HCT116 (cell line): Measurements from ENCODE around the gene NKAIN4. TPM values are rescaled to one million over a fixed set of nuclear protein-coding genes. Genes with fewer than 3 reads are reported as not detected.

ENCODE experiments used
- ATAC-seq: fragments of 200-7000 bp; cut with Tn5 transposase; 2 replicates; pipeline ENCODE4 v1.9.1; 2020; ENCODE audit warnings: mild to moderate bottlenecking, moderate library complexity
- BruUV-seq: library from RNA; stranded (reverse); fragments of 400-500 nt; replicated peaks from 2 replicates; lab custom pipeline; 2021; lab: Mats Ljungman, UMichigan
- CTCF ChIA-PET: fragments of 300-600 bp; sonication (Branson Sonifier 250); formaldehyde crosslinking; loops from one replicate; lab custom pipeline; 2021; ENCODE audit warnings: antibody characterized with exemption; lab: Charles Lee
- POLR2A ChIA-PET: fragments of 300-600, 350-600 bp; sonication (Branson Sonifier 250); formaldehyde crosslinking; loops from one replicate; lab custom pipeline; 2021; ENCODE audit warnings: antibody characterized with exemption; lab: Charles Lee
- RAD21 ChIA-PET, 2 experiments: fragments of 300-600 bp; sonication (Branson Sonifier 250); formaldehyde crosslinking; loops; one replicate each; lab custom pipeline; 2023; ENCODE audit warnings: low total read pairs in 2 of 2; ENCODE audit not compliant: uncharacterized antibody in 2 of 2, unreplicated experiment in 2 of 2, low non-redundant PET in 1 of 2; lab: Charles Lee
- DNase-seq: peaks from one replicate; pipeline ENCODE4 v3.0.0-alpha.2; 2010; ENCODE audit warnings: low read depth, low spot score
- H2AFZ ChIP-seq: fragments of 200-600 bp; shearing (Covaris generic), sonication (generic); 2 replicates; pipeline ENCODE4 v1.6.1; 2017; ENCODE audit warnings: low read depth, mixed run types, mixed read lengths, antibody characterized with exemption, low read length; ENCODE audit not compliant: poor library complexity, severe bottlenecking
- H3K27ac ChIP-seq: 2 replicates; pipeline ENCODE4 v1.5.1; 2012; ENCODE audit warnings: low read depth, low read length
- H3K27me3 ChIP-seq: fragments of 200-600 bp; sonication (generic); 2 replicates; pipeline ENCODE4 v1.6.1; 2016; ENCODE audit warnings: mixed run types, low read length, mixed read lengths; ENCODE audit not compliant: insufficient read depth
- H3K36me3 ChIP-seq, 2 experiments: fragments of 200-500 bp in 1 of 2; fragments of 200-600 bp in 1 of 2; sonication (Bioruptor generic) in 1 of 2; sonication (generic) in 1 of 2; 2 replicates each; pipeline versions ENCODE4 v1.5.1 to v1.6.1; 2014 to 2016; ENCODE audit warnings: low read length in 2 of 2, inconsistent platforms in 1 of 2, mixed read lengths in 1 of 2, mixed run types in 1 of 2; ENCODE audit not compliant: insufficient read depth in 2 of 2, control insufficient read depth in 1 of 2
- H3K4me1 ChIP-seq, 2 experiments: fragments of 200-600 bp in 1 of 2; sonication (generic) in 1 of 2; 2 replicates each; pipeline versions ENCODE4 v1.5.1 to v1.6.1; 2012 to 2017; ENCODE audit warnings: low read length in 2 of 2, inconsistent platforms in 1 of 2, mild to moderate bottlenecking in 1 of 2, mixed read lengths in 1 of 2, mixed run types in 1 of 2, moderate library complexity in 1 of 2; ENCODE audit not compliant: insufficient read depth in 2 of 2, control insufficient read depth in 1 of 2
- H3K4me2 ChIP-seq: fragments of 200-600 bp; sonication (generic); 2 replicates; pipeline ENCODE4 v1.6.1; 2017; ENCODE audit warnings: mixed run types, low read length, mixed read lengths
- H3K4me3 ChIP-seq, 2 experiments: fragments of 200-600 bp in 1 of 2; sonication (generic) in 1 of 2; replicated peaks in 1 of 2; 2 replicates each; pipeline ENCODE4 v1.5.1; 2011 to 2016; ENCODE audit warnings: low read length in 2 of 2, control low read depth in 1 of 2, low read depth in 1 of 2, mild to moderate bottlenecking in 1 of 2, mixed read lengths in 1 of 2, mixed run types in 1 of 2
- H3K79me2 ChIP-seq: fragments of 200-600 bp; sonication (generic); 2 replicates; pipeline ENCODE4 v1.6.1; 2017; ENCODE audit warnings: mild to moderate bottlenecking, mixed run types, low read length, moderate library complexity, mixed read lengths; ENCODE audit not compliant: insufficient read depth
- H3K9ac ChIP-seq: fragments of 200-600 bp; sonication (generic); 2 replicates; pipeline ENCODE4 v1.6.1; 2016; ENCODE audit warnings: low read length, mixed read lengths
- H3K9me2 ChIP-seq: fragments of 200-600 bp; sonication (generic), shearing (Covaris generic); 2 replicates; pipeline ENCODE4 v1.6.1; 2017; ENCODE audit warnings: mixed run types, mild to moderate bottlenecking, moderate library complexity; ENCODE audit not compliant: insufficient read depth
- H3K9me3 ChIP-seq, 2 experiments: fragments of 200-500 bp in 1 of 2; fragments of 200-600 bp in 1 of 2; sonication (Bioruptor generic) in 1 of 2; sonication (generic) in 1 of 2; 2 replicates each; pipeline ENCODE4 v1.6.1; 2014 to 2017; ENCODE audit warnings: low read length in 2 of 2, mixed read lengths in 2 of 2, inconsistent platforms in 1 of 2, low read depth in 1 of 2, mild to moderate bottlenecking in 1 of 2, mixed run types in 1 of 2, moderate library complexity in 1 of 2; ENCODE audit not compliant: control insufficient read depth in 1 of 2, insufficient read depth in 1 of 2
- H4K20me1 ChIP-seq: fragments of 200-600 bp; sonication (generic), shearing (Covaris generic); 2 replicates; pipeline ENCODE4 v1.6.1; 2017; ENCODE audit warnings: mixed run types, mild to moderate bottlenecking, moderate library complexity; ENCODE audit not compliant: insufficient read depth
- RAD21 ChIP-seq: IDR thresholded peaks from 2 replicates; pipeline ENCODE4 v1.6.1; 2012; ENCODE audit warnings: low read depth, mild to moderate bottlenecking
- SIN3A ChIP-seq: IDR thresholded peaks from 2 replicates; pipeline ENCODE4 v1.6.1; 2012; ENCODE audit warnings: low read depth
- YY1 ChIP-seq: IDR thresholded peaks from 2 replicates; pipeline ENCODE4 v1.6.1; 2011; ENCODE audit warnings: low read length, low read depth, moderate library complexity, mild to moderate bottlenecking; ENCODE audit not compliant: insufficient replicate concordance; ENCODE audit errors: extremely low read depth
- intact Hi-C: fragments of 100-400 bp; cut with micrococcal nuclease; formaldehyde crosslinking; loops from 2 replicates; pipeline ENCODE4 v1.10.0; 2022
- total RNA-seq: library from RNA; stranded (reverse); gene quantifications from one replicate; pipeline ENCODE4 v1.2.1, GENCODE V29; 2021; ENCODE audit not compliant: unreplicated experiment
- TF ChIP-seq, protein P1 (sequence below): IDR thresholded peaks from 2 replicates; pipeline ENCODE4 v1.6.1; 2011; ENCODE audit warnings: mild to moderate bottlenecking, low read length, moderate library complexity; ENCODE audit not compliant: insufficient replicate concordance; ENCODE audit errors: extremely low read depth
- TF ChIP-seq, protein P2 (sequence below): IDR thresholded peaks from 2 replicates; pipeline ENCODE4 v1.6.1; 2012

The NKAIN4 gene
- total RNA-seq, 1 experiment from 2014 or later = not detected

DNA sequence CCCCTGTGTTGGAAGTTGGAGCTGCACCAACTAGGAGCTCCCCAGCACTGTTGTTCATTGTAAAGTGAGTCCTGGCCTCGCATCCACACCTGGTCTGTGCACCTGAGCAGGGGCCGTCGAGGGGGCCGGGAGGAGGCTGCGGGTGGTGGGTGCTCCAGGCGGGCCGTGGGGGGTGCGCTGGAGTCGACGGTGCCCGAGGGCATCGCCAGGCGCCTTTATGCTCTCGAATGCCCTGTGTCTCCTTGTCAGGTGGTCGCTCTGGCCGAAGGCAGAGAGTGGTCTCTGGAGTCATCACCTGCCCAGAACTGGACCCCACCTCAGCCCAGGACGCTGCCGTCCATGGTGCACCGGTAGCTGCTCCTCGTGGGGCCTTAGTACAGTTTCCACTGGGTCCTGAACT is 22.7 kb upstream of the NKAIN4 start:
- CTCF ChIA-PET = no interaction called here
- Histone ChIP-seq H3K27ac (no peak overlapping the region), H3K79me2 (peaks cover 51% of the 10 kb centered on the region)

DNA sequence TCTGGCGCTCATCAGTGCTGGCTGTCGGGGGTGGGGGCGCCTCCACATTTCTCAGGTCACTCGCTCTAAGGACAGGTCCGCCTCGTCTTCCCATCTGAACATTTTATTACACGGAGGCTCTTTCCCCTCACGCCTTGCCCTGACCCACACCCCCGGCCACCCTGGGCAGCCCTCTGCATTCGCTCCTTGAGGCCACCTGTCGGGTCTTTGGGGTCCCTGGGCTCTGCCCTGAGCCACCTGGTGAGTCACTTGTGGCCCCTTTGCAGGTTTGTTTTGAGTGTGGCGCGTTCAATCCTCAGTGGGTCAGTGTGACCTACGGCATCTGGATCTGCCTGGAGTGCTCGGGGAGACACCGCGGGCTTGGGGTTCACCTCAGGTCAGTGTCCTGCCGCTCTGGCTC is 21.6 kb upstream of the NKAIN4 start:
- ChIA-PET POLR2A (no interaction called here), RAD21 (no interaction called here), CTCF (no interaction called here)
- H4K20me1 ChIP-seq = no peaks in the 10 kb centered on the region
- H2AFZ ChIP-seq = no peak overlapping the region
- no peak overlapping the region for H3K4me3 ChIP-seq
- DNase-seq (no peak), ATAC-seq (no peak)
- intact Hi-C loops = no loop called here
- peaks cover 10 to 21% of the 10 kb centered on the region in 2 experiments for H3K4me1 ChIP-seq
- no peaks in the 10 kb centered on the region for H3K9me2 ChIP-seq
- TF ChIP-seq, protein P1, sequence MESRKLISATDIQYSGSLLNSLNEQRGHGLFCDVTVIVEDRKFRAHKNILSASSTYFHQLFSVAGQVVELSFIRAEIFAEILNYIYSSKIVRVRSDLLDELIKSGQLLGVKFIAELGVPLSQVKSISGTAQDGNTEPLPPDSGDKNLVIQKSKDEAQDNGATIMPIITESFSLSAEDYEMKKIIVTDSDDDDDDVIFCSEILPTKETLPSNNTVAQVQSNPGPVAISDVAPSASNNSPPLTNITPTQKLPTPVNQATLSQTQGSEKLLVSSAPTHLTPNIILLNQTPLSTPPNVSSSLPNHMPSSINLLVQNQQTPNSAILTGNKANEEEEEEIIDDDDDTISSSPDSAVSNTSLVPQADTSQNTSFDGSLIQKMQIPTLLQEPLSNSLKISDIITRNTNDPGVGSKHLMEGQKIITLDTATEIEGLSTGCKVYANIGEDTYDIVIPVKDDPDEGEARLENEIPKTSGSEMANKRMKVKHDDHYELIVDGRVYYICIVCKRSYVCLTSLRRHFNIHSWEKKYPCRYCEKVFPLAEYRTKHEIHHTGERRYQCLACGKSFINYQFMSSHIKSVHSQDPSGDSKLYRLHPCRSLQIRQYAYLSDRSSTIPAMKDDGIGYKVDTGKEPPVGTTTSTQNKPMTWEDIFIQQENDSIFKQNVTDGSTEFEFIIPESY = no peak
- peaks cover 28 to 37% of the 10 kb centered on the region in 2 experiments for H3K36me3 ChIP-seq
- BruUV-seq = no TSS peak
- H3K27me3 ChIP-seq = no peaks in the 10 kb centered on the region
- no peak overlapping the region for H3K9ac ChIP-seq
- H3K9me3 ChIP-seq = no peaks in the 10 kb centered on the region
- peaks cover 51% of the 10 kb centered on the region for H3K79me2 ChIP-seq
- H3K27ac ChIP-seq = no peak overlapping the region
- no peak overlapping the region for H3K4me2 ChIP-seq

More for the DNA sequence above, 22.7 kb upstream of the NKAIN4 start:
- RAD21 ChIA-PET = no interaction called here
- TF ChIP-seq YY1 = no peak
- TF ChIP-seq RAD21 = no peak
- TF ChIP-seq, protein P2, sequence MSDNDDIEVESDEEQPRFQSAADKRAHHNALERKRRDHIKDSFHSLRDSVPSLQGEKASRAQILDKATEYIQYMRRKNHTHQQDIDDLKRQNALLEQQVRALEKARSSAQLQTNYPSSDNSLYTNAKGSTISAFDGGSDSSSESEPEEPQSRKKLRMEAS = no peak
- no peak for TF ChIP-seq SIN3A
- POLR2A ChIA-PET = no interaction called here
- no peaks in the 10 kb centered on the region for H4K20me1 ChIP-seq
- peaks cover 10 to 15% of the 10 kb centered on the region in 2 experiments for H3K4me1 ChIP-seq
- no peak overlapping the region for H2AFZ ChIP-seq
- H3K9me2 ChIP-seq = no peaks in the 10 kb centered on the region
- no peak overlapping the region for H3K9ac ChIP-seq
- no peaks in the 10 kb centered on the region for H3K9me3 ChIP-seq
- H3K27me3 ChIP-seq = no peaks in the 10 kb centered on the region
- DNase-seq = no peak
- H3K4me3 ChIP-seq = no peak overlapping the region
- intact Hi-C loops = no loop called here
- no peak for ATAC-seq
- no TSS peak for BruUV-seq
- peaks cover 30 to 38% of the 10 kb centered on the region in 2 experiments for H3K36me3 ChIP-seq
- no peak overlapping the region for H3K4me2 ChIP-seq
